IMR-90 (cell line): ENCODE results near the gene LAMB3. TPM values are rescaled to one million over a fixed set of nuclear protein-coding genes. Genes with fewer than 3 reads are reported as not detected.
"Not testable (repeated sequence)": the region's sequence is repeated elsewhere in the genome, so short reads cannot be mapped to it uniquely, and the experiment has no call there.

Source experiments
- ATAC-seq: fragments of 200-7000 bp; cut with Tn5 transposase; 2 replicates; pipeline ENCODE4 v1.9.1; 2020; ENCODE audit warnings: low read depth, mild to moderate bottlenecking, moderate library complexity
- BruUV-seq: library from RNA; stranded (reverse); fragments of 400-500 nt; replicated peaks from 2 replicates; lab custom pipeline; 2021; lab: Mats Ljungman, UMichigan
- CTCF ChIA-PET: fragments of 300-600 bp; formaldehyde crosslinking; extraction: SDS; loops from one replicate; lab custom pipeline; 2021; ENCODE audit warnings: antibody characterized with exemption; lab: Yijun Ruan, JAX
- POLR2A ChIA-PET: fragments of 300-600 bp; sonication (Branson Sonifier 250); formaldehyde crosslinking; loops from one replicate; lab custom pipeline; 2022; ENCODE audit warnings: antibody characterized with exemption; ENCODE audit not compliant: unreplicated experiment; lab: Charles Lee
- DNase-seq: peaks from one replicate; pipeline ENCODE4 v3.0.0; 2013
- H2AFZ ChIP-seq: replicated peaks from 2 replicates; pipeline ENCODE3; 2013; ENCODE audit warnings: low read length, mild to moderate bottlenecking; ENCODE audit not compliant: poor library complexity
- H2AK5ac ChIP-seq: 2 replicates; pipeline ENCODE4 v1.6.1; 2013; ENCODE audit warnings: low read depth, low read length, inconsistent platforms
- H2AK9ac ChIP-seq: replicated peaks from 2 replicates; pipeline ENCODE3; 2013; ENCODE audit warnings: mild to moderate bottlenecking, low read depth, low read length, moderate library complexity; ENCODE audit not compliant: poor library complexity
- H2BK120ac ChIP-seq: 2 replicates; pipeline ENCODE4 v1.6.1; 2013; ENCODE audit warnings: low read depth, low read length, inconsistent platforms
- H2BK15ac ChIP-seq: 3 replicates; pipeline ENCODE4 v1.6.1; 2013; ENCODE audit warnings: low read depth, low read length, inconsistent platforms
- H2BK20ac ChIP-seq: 2 replicates; pipeline ENCODE4 v1.6.1; 2013; ENCODE audit warnings: low read depth, mild to moderate bottlenecking, inconsistent platforms, low read length, moderate library complexity
- H2BK5ac ChIP-seq: 2 replicates; pipeline ENCODE4 v1.6.1; 2013; ENCODE audit warnings: mild to moderate bottlenecking, low read depth, low read length, inconsistent platforms; ENCODE audit not compliant: poor library complexity, severe bottlenecking
- H3K14ac ChIP-seq: replicated peaks from 2 replicates; pipeline ENCODE4 v1.6.1; 2013; ENCODE audit warnings: low read depth, low read length, inconsistent platforms
- H3K18ac ChIP-seq: 2 replicates; pipeline ENCODE4 v1.6.1; 2013; ENCODE audit warnings: low read depth, low read length, control low read depth
- H3K23ac ChIP-seq: 2 replicates; pipeline ENCODE4 v1.6.1; 2013; ENCODE audit warnings: low read depth, low read length, inconsistent platforms
- H3K27ac ChIP-seq: 2 replicates; pipeline ENCODE4 v1.5.1; 2013; ENCODE audit warnings: mild to moderate bottlenecking, control low read depth, low read length; ENCODE audit not compliant: insufficient read depth
- H3K27me3 ChIP-seq: 2 replicates; pipeline ENCODE4 v1.6.1; 2013; ENCODE audit warnings: low read length; ENCODE audit not compliant: control insufficient read depth, insufficient read depth
- H3K36me3 ChIP-seq: 2 replicates; pipeline ENCODE4 v1.6.1; 2013; ENCODE audit warnings: low read length, mixed read lengths; ENCODE audit not compliant: control insufficient read depth, insufficient read depth
- H3K4ac ChIP-seq: 2 replicates; pipeline ENCODE4 v1.6.1; 2013; ENCODE audit warnings: low read depth, low read length, inconsistent platforms
- H3K4me1 ChIP-seq: 2 replicates; pipeline ENCODE4 v1.6.1; 2013; ENCODE audit warnings: low read length, mixed read lengths; ENCODE audit not compliant: control insufficient read depth, insufficient read depth
- H3K4me2 ChIP-seq: 2 replicates; pipeline ENCODE4 v1.6.1; 2013; ENCODE audit warnings: low read depth, mild to moderate bottlenecking, control low read depth, low read length, moderate library complexity
- H3K4me3 ChIP-seq: 2 replicates; pipeline ENCODE4 v1.5.1; 2013; ENCODE audit warnings: low read depth, mild to moderate bottlenecking, control low read depth, low read length, moderate library complexity; ENCODE audit not compliant: insufficient read depth
- H3K56ac ChIP-seq: 2 replicates; pipeline ENCODE4 v1.6.1; 2013; ENCODE audit warnings: low read length, inconsistent platforms; ENCODE audit not compliant: insufficient read depth; ENCODE audit errors: extremely low read depth
- H3K79me1 ChIP-seq, 2 experiments: 2 replicates each; pipeline ENCODE4 v1.6.1; 2013; ENCODE audit warnings: low read length in 2 of 2, inconsistent platforms in 1 of 2, low read depth in 1 of 2
- H3K9ac ChIP-seq: 2 replicates; pipeline ENCODE4 v1.6.1; 2013; ENCODE audit warnings: low read depth, low read length, control low read depth
- H3K9me1 ChIP-seq: 2 replicates; pipeline ENCODE4 v1.6.1; 2013; ENCODE audit warnings: low read length, inconsistent platforms; ENCODE audit not compliant: insufficient read depth
- H3K9me3 ChIP-seq: 2 replicates; pipeline ENCODE4 v1.6.1; 2013; ENCODE audit warnings: low read length; ENCODE audit not compliant: control insufficient read depth, insufficient read depth
- H4K20me1 ChIP-seq: 2 replicates; pipeline ENCODE4 v1.6.1; 2013; ENCODE audit warnings: low read length, inconsistent platforms; ENCODE audit not compliant: insufficient read depth
- H4K5ac ChIP-seq: 2 replicates; pipeline ENCODE4 v1.6.1; 2013; ENCODE audit warnings: mild to moderate bottlenecking, low read depth, low read length, control low read depth
- H4K8ac ChIP-seq, 2 experiments: 2 replicates each; pipeline ENCODE4 v1.6.1; 2013; ENCODE audit warnings: low read depth in 2 of 2, low read length in 2 of 2, control low read depth in 1 of 2, inconsistent platforms in 1 of 2
- H4K91ac ChIP-seq: 2 replicates; pipeline ENCODE4 v1.6.1; 2013; ENCODE audit warnings: low read depth, low read length, inconsistent platforms; ENCODE audit not compliant: insufficient read depth
- ELK1 ChIP-seq: fragments of 150-350 bp; IDR thresholded peaks from 2 replicates; pipeline ENCODE4 v1.6.1; 2016; ENCODE audit warnings: low read depth, mild to moderate bottlenecking, low read length, moderate library complexity, borderline replicate concordance
- MXI1 ChIP-seq: IDR thresholded peaks from 2 replicates; pipeline ENCODE4 v1.6.1; 2012; ENCODE audit warnings: low read depth, mild to moderate bottlenecking, low read length, moderate library complexity, borderline replicate concordance
- dilution Hi-C: fragments of 300-500 bp; cut with HindIII; formaldehyde crosslinking; loops from one replicate; pipeline ENCODE4 v1.14.3; 2018; ENCODE audit warnings: low sequenced_read_pairs; ENCODE audit not compliant: unreplicated experiment
- in situ Hi-C: fragments of 300-500 bp; cut with MboI; formaldehyde crosslinking; loops from 3 replicates; pipeline ENCODE4 v1.14.3; 2019; ENCODE audit warnings: low sequenced_read_pairs, inconsistent platforms, mixed read lengths
- intact Hi-C: fragments of 100-400 bp; cut with micrococcal nuclease; formaldehyde crosslinking; loops from 2 replicates; pipeline ENCODE4 v1.10.0; 2022
- polyA plus RNA-seq, 3 experiments: library from polyadenylated mRNA; depleted of rRNA; stranded (reverse); fragments of >200 nt; gene quantifications; 2 replicates each; pipeline ENCODE4 v1.2.3, GENCODE V29; 2012; ENCODE audit warnings: low replicate concordance in 1 of 3
- total RNA-seq: library from RNA; depleted of rRNA; stranded (reverse); fragments of >200 nt; gene quantifications from 2 replicates; pipeline ENCODE4 v1.2.3, GENCODE V29; 2012

The LAMB3 gene
- total and polyA plus RNA-seq, 2 of the 4 experiments (the other 2 are of a cell fraction): 0.72 to 2.1 TPM

- TF ChIP-seq ELK1: no peak
- TF ChIP-seq MXI1: no peak
Observed at GRCh38 chr1:209652121-209652735, at the start of gene LAMB3 (continued).

GRCh38 chr1:209700686-209701085 is 48.5 kb upstream of the LAMB3 start:
- POLR2A ChIA-PET, H3K18ac ChIP-seq, H2BK20ac ChIP-seq, H3K79me1 ChIP-seq, H3K27me3 ChIP-seq, dilution Hi-C loops, intact Hi-C loops, BruUV-seq, H3K9me1 ChIP-seq, H2AK9ac ChIP-seq, DNase-seq, H3K36me3 ChIP-seq, H3K9ac ChIP-seq, H2AFZ ChIP-seq, H4K91ac ChIP-seq, H2BK15ac ChIP-seq, H3K4me1 ChIP-seq, H3K23ac ChIP-seq, in situ Hi-C loops, H3K14ac ChIP-seq, H3K27ac ChIP-seq, H3K4me2 ChIP-seq, H3K4me3 ChIP-seq, H4K8ac ChIP-seq, H3K9me3 ChIP-seq, CTCF ChIA-PET, H2BK5ac ChIP-seq, H3K56ac ChIP-seq, H2BK120ac ChIP-seq, H2AK5ac ChIP-seq, H4K20me1 ChIP-seq, H3K4ac ChIP-seq, ATAC-seq, H4K5ac ChIP-seq: not testable (repeated sequence)
